Testis (tissue), 5 donors: Measurements from ENCODE around the gene CDC25C. TPM values are rescaled to one million over a fixed set of nuclear protein-coding genes. Genes with fewer than 3 reads are reported as not detected.
A peak's percentile ranks its signal among the peaks of the same experiment; 100 is the strongest.

ENCODE experiments used
- DNase-seq: peaks from one replicate; pipeline ENCODE4 v3.0.0-alpha.2; 2019
- H3K27ac ChIP-seq, 2 donors: fragments of 200-600 bp; sonication (generic); one replicate each; pipeline ENCODE4 v1.5.1; 2019
- H3K27me3 ChIP-seq: fragments of 200-600 bp; sonication (generic); one replicate; pipeline ENCODE4 v1.5.1; 2019
- H3K36me3 ChIP-seq: fragments of 200-600 bp; sonication (generic); one replicate; pipeline ENCODE4 v1.5.1; 2017; ENCODE audit warnings: low read depth; ENCODE audit errors: missing control alignments
- H3K4me1 ChIP-seq: fragments of 200-600 bp; sonication (generic); one replicate; pipeline ENCODE4 v1.5.1; 2019
- H3K4me3 ChIP-seq, 2 donors: fragments of 200-600 bp; sonication (generic); one replicate each; pipeline ENCODE4 v1.5.1; 2017 to 2019
- H3K9me3 ChIP-seq: fragments of 200-600 bp; sonication (generic); one replicate; pipeline ENCODE4 v1.5.1; 2017
- CTCF ChIP-seq, 3 experiments: fragments of 450-650 bp in 2 of 3; fragments of 200-600 bp in 1 of 3; sonication (generic) in 1 of 3; IDR thresholded peaks; one replicate each; pipeline ENCODE4 v1.5.1; 2016 to 2019; ENCODE audit warnings: antibody characterized with exemption in 3 of 3, mild to moderate bottlenecking in 2 of 3, moderate library complexity in 1 of 3
- POLR2A ChIP-seq: fragments of 450-650 bp; IDR thresholded peaks from one replicate; pipeline ENCODE4 v1.6.1; 2017; ENCODE audit warnings: antibody characterized with exemption, mild to moderate bottlenecking, moderate library complexity
- WGBS, 2 donors: methylation state at CpG; one replicate each; pipeline ENCODE4 v1.1.5; 2018; 5-methylcytosine and 5-hydroxymethylcytosine counted together
- intact Hi-C: fragments of 100-400 bp; cut with DNase I; formaldehyde crosslinking; loops from one replicate; pipeline ENCODE4 v1.15.1; 2023; ENCODE audit warnings: low total_unique reads
- long read RNA-seq, 2 donors: transcript quantifications; one replicate each; lab custom pipeline, GENCODE V29; 2026
- polyA plus RNA-seq: library from polyadenylated mRNA; stranded (reverse); fragments of 350-450 nt; fragmentation: Illumina TruSeq; extraction: RNeasy Lipid Tissue Mini Kit (QIAGEN cat#74804); gene quantifications from one replicate; pipeline ENCODE4 v1.2.3, GENCODE V29; 2014; ENCODE audit warnings: low read depth, low replicate concordance; ENCODE audit not compliant: insufficient read depth
- total RNA-seq, 2 donors: library from RNA; depleted of rRNA; stranded (reverse); fragments of >200 nt; gene quantifications; one replicate each; pipeline ENCODE4 v1.2.3, GENCODE V29; 2016

The CDC25C gene
- total RNA-seq (10 to 100 TPM; 11.8 to 23.7 TPM), polyA plus RNA-seq (39.9 TPM)
- long read RNA-seq, donor 1, partial matches to known transcripts = 109 of 117 reads
- long read RNA-seq, donor 1, other reads (novel, unspliced or antisense) = 6 of 117 reads
- long read RNA-seq, donor 2, partial matches to known transcripts = 17 of 19 reads
- long read RNA-seq, donor 2, other reads (novel, unspliced or antisense) = 0 of 19 reads

DNA sequence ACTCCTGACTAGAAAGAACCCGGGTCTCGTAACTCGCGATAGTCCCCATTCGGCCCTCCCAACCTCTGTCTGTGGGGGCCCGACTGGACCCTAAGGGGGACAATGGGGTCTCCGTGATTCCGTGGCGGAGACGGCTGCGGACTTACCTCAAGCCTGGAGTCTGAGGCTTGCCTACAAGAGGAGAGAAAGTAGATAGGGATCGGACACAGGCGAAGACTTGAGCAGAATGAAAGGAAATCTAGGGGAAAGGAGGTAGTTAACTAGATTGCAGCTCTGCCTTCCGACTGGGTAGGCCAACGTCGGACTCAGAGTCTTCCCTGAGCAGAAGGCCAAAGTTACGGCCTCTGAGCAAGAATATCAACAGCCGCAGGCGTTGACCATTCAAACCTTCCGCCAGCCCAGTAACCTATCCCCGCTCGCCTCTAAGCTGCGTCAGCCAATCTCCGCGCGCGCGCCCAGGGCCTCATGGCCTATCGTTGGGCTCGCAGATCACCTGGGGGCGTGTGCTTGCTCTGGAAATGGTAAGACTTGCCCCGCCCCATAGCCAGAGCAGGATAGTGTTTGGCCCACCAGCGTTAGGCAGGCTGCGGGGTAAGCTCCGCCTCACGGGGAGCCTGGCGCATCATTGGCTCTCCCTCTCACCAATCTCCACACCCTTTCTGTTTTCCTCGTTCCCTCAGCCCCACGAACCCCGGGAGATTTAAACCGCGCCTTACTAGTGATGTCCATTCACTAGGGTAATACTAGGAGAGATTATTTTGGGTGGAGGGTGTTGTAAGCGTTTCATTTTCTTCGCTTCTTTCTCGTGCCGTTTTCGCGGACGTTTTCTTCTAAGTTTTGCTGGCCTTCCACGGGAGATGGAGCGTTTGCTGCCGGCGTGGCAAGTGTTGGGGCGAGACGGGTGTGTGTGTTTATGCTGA lies at the start of gene CDC25C:
Gene CDC25C (minus strand): TSS at position 356 of the 920 bp plus-strand sequence. CDS start 624 bp downstream, outside the sequence.
- Histone ChIP-seq H3K27ac (peak within 1 kb of the TSS in 1 of 2 donors; percentile 51), H3K36me3 (no peaks in the 10 kb centered on the region), H3K9me3 (no peaks in the 10 kb centered on the region), H3K27me3 (no peaks in the 10 kb centered on the region), H3K4me3 (peak within 1 kb of the TSS; percentile 40 to 62), H3K4me1 (peaks cover 1% of the 10 kb centered on the region)
- intact Hi-C loops = no loop called here
- TF ChIP-seq POLR2A (no peak), CTCF (IDR thresholded peaks at IDR 0.05) (no peak)
- WGBS, 2 donors = 0 to 1% methylated on average over 55 of the region's 55 CpGs
- DNase-seq = peak; percentile 99

- Histone ChIP-seq H3K9me3 (no peaks in the 10 kb centered on the region), H3K4me3 (no peak overlapping the region), H3K27ac (no peak overlapping the region), H3K36me3 (no peaks in the 10 kb centered on the region), H3K4me1 (peaks cover 3% of the 10 kb centered on the region), H3K27me3 (no peaks in the 10 kb centered on the region)
- WGBS, 2 donors = 73 to 76% methylated on average over 5 of the region's 5 CpGs
- no peak for TF ChIP-seq CTCF (IDR thresholded peaks at IDR 0.05)
- no peak for TF ChIP-seq POLR2A
- DNase-seq = no peak
- intact Hi-C loops = no loop called here
Observed at GRCh38 chr5:138372653-138373052, 41.0 kb upstream of the CDC25C start.

- no peak for TF ChIP-seq CTCF (IDR thresholded peaks at IDR 0.05)
- no peak for TF ChIP-seq POLR2A
- no peaks in the 10 kb centered on the region for H3K9me3 ChIP-seq
- 74 to 76% methylated on average over 1 of the region's 1 CpG for WGBS, 2 donors
- H3K27ac ChIP-seq = no peak overlapping the region
- no peaks in the 10 kb centered on the region for H3K27me3 ChIP-seq
- peaks cover 3% of the 10 kb centered on the region for H3K4me1 ChIP-seq
- H3K36me3 ChIP-seq = no peaks in the 10 kb centered on the region
- intact Hi-C loops = no loop called here
- no peak for DNase-seq
- no peak overlapping the region for H3K4me3 ChIP-seq
Observed at GRCh38 chr5:138372225-138372624, 40.6 kb upstream of the CDC25C start.

GRCh38 chr5:138371454-138371853 lies 39.9 kb upstream of the CDC25C start:
- Histone ChIP-seq H3K4me3 (no peak overlapping the region), H3K27ac (no peak overlapping the region), H3K27me3 (no peaks in the 10 kb centered on the region), H3K36me3 (no peaks in the 10 kb centered on the region), H3K4me1 (peaks cover 8% of the 10 kb centered on the region), H3K9me3 (no peaks in the 10 kb centered on the region)
- intact Hi-C loops = no loop called here
- TF ChIP-seq CTCF (IDR thresholded peaks at IDR 0.05) (no peak), POLR2A (no peak)
- no peak for DNase-seq
- WGBS, 2 donors = 94 to 100% methylated on average over 2 of the region's 2 CpGs
